ENCODE data around the gene DCANP1. TPM values are rescaled to one million over a fixed set of nuclear protein-coding genes. Genes with fewer than 3 reads are reported as not detected.
A peak's percentile ranks its signal among the peaks of the same experiment; 100 is the strongest.

Gene DCANP1
- total RNA-seq, 1 donor from 2014 or later, result not detected

DNA sequence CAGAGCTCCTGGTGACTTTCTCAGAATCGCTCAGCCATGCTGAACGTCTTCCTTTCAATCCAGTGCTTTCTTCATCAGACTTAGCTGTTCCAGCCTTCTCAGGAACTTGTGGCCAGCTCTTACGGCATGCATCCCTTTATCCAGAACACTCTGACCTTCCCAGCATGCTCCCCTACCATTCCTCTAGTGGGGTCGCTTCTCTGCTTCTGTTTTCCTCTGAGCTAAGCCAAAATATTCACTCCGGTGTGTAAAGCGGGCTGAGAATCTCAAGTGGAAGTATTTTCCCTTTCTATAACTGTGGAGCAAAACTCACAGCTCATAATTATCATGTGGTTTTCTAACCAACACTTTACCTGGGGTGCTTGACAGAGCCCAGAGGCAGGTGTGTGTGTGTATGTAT is 6.2 kb downstream of the DCANP1 start:
- intact Hi-C loops (cut with micrococcal nuclease), result no loop called here
- Mint-ChIP-seq H3K9me3 (no peaks in the 10 kb centered on the region), H3K36me3 (ENCODE audit: low read depth) (no peaks in the 10 kb centered on the region), H3K4me3 (ENCODE audit: low read depth) (no peak overlapping the region), H3K27me3 (ENCODE audit: low read depth) (peaks cover 11% of the 10 kb centered on the region), H3K27ac (no peak overlapping the region), H3K4me1 (ENCODE audit: low read depth) (no peaks in the 10 kb centered on the region)
- DNase-seq (ENCODE audit: low spot score), result no peak

DNA sequence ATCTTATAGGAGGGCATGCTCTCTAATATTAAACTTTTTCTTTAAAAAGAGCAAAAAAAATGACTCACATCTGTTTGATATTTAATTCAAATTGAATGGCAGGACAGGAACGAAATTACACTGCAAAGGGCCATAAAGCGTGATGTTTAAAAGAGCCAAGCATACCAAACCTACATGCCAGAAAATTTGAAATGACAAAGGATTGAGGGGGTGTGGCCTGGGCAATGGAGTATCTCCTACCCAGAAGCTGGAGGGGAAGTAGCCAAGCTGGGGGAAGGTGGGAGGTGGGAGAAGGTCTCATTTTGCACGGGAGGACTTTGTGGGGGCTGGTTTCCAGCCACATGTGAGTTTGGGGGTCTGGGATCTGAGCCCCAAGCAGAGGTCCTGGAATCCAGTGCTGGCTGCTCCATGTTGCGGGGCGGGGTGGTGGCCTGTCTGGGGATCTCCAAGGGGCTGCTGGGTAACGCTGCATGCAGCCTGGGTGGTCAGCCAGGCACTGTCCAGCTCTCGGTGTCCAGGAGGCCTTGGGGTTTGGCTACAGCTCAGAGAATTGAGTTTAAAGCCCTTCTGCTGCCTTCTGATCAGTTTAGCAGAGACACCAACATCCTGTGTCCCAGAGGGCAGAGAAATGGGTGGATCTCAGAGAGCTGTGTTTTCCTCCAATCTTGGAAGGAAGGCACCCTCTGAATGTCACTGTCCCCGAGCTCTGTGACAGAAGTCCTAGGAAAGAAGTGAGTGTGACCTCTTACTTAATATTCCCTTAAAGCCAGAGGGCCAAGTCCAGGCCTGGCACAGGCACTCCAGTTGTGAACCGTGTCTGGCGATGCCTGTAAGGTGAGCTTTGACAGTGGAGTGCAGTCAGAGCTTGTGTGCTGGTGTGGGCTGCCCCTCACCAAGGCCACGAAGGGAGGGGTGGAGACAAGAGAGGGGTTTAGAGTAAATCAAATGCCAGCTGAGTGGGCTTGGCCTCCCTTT is 7.6 kb downstream of the DCANP1 start:
- no peaks in the 10 kb centered on the region for H3K36me3 Mint-ChIP-seq (ENCODE audit: low read depth)
- no peak overlapping the region for H3K4me3 Mint-ChIP-seq (ENCODE audit: low read depth)

DNA sequence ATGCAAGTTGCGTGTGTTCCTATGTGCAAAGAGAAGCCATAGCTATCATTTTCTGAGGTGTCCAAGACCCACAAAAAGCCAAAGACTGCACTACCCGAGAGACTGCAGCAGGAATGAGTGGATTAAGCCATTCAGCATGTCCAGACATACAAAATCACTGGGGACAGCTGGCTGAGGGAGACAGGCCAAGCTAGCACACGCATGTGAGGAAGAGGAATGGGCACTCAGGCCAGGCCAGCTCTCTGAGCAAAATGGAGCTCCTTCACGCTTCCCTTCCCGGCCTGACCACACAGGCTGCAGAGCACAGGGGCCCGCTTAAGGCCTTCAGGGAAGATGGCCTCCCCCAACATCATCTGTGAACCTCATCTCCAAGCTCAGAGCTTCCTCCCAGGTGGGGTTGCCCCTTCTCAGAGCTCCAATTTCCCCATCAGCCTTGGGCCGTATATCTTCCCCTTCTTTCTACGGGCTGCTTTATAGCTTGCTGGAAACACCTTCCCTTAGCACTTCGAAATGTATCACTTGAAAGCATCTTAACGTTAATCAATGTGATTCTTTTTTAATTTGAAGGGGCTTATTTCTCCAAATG is 8.4 kb downstream of the DCANP1 start:
- Mint-ChIP-seq H3K27ac (no peak overlapping the region), H3K4me3 (ENCODE audit: low read depth) (no peak overlapping the region), H3K4me1 (ENCODE audit: low read depth) (no peaks in the 10 kb centered on the region), H3K9me3 (no peaks in the 10 kb centered on the region), H3K27me3 (ENCODE audit: low read depth) (peaks cover 16% of the 10 kb centered on the region), H3K36me3 (ENCODE audit: low read depth) (no peaks in the 10 kb centered on the region)
- DNase-seq (ENCODE audit: low spot score), result no peak
- intact Hi-C loops (cut with micrococcal nuclease), result no loop called here

More for the DNA sequence above, 7.6 kb downstream of the DCANP1 start:
- Mint-ChIP-seq H3K9me3 (no peaks in the 10 kb centered on the region), H3K4me1 (ENCODE audit: low read depth) (no peaks in the 10 kb centered on the region), H3K27ac (no peak overlapping the region), H3K27me3 (ENCODE audit: low read depth) (peaks cover 14% of the 10 kb centered on the region)
- DNase-seq (ENCODE audit: low spot score), result peak; percentile 5
- intact Hi-C loops (cut with micrococcal nuclease), result no loop called here

DNA sequence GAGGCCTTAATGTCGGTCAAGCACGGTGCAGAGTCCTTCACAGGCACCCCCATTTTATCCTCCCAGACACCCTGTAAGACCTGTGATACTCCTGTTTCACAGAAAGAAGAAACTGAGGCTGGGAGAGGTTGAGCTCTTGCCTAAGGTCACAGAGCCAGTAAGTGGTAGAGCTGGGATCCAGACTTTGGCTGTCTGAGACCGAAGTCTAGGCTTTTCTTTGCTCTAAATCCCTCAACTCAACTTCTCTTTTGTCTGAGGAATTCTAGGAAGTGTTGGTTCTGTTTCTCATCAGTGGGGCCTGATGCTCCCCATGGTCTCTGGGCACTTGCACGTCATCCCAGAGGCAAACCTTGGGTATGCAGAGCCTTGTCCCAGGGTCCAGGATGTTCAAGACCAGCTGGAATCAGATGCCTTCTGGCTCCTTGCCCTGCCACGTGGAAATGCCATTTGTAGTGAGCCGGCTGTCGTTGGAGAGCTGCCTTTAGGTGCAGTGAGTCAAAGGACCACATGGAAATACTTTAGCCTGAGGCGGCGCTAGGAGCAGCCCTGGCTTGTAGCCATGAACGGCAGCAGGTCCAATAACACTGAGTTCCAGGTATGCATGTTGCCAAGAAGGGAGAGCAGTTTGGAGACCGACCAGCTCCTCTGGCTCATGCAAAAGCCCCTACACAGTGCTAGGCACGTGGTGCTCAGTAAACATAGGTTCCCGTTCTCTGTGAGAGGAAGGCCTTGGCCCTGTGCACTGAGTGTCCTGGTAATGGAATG is 9.2 kb downstream of the DCANP1 start:
- intact Hi-C loops (cut with micrococcal nuclease), result no loop called here
- Mint-ChIP-seq H3K27ac (no peak overlapping the region), H3K27me3 (ENCODE audit: low read depth) (peaks cover 18% of the 10 kb centered on the region), H3K9me3 (no peaks in the 10 kb centered on the region), H3K4me1 (ENCODE audit: low read depth) (no peaks in the 10 kb centered on the region), H3K36me3 (ENCODE audit: low read depth) (no peaks in the 10 kb centered on the region), H3K4me3 (ENCODE audit: low read depth) (no peak overlapping the region)
- DNase-seq (ENCODE audit: low spot score), result no peak

DNA sequence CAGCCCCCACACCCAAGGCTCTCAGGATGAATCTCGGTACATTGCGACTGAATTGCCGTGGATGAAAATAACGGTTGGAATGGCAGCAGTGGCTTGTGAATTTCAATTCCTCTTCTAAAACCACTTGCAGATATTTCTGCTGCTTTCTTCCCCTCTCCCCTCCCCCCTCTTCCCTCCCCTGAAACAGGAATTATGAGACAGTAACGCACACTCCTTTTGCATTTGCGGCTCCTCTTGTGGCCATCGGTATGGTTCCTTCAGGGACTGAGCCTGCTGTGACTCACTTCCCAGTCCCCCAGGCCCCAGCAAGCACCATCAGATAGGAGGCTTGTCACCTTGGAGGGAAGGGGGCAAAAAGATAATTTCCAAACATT is 9.7 kb downstream of the DCANP1 start:
- DNase-seq (ENCODE audit: low spot score), result no peak
- intact Hi-C loops (cut with micrococcal nuclease), result no loop called here
- Mint-ChIP-seq H3K27me3 (ENCODE audit: low read depth) (peaks cover 18% of the 10 kb centered on the region), H3K4me3 (ENCODE audit: low read depth) (no peak overlapping the region), H3K27ac (no peak overlapping the region), H3K9me3 (no peaks in the 10 kb centered on the region), H3K36me3 (ENCODE audit: low read depth) (no peaks in the 10 kb centered on the region), H3K4me1 (ENCODE audit: low read depth) (no peaks in the 10 kb centered on the region)

GRCh38 chr5:135436951-135437418 is 10.2 kb downstream of the DCANP1 start:
- Mint-ChIP-seq H3K4me1 (ENCODE audit: low read depth) (no peaks in the 10 kb centered on the region), H3K27me3 (ENCODE audit: low read depth) (peaks cover 18% of the 10 kb centered on the region), H3K27ac (no peak overlapping the region), H3K9me3 (no peaks in the 10 kb centered on the region), H3K4me3 (ENCODE audit: low read depth) (no peak overlapping the region), H3K36me3 (ENCODE audit: low read depth) (no peaks in the 10 kb centered on the region)
- intact Hi-C loops (cut with micrococcal nuclease), result no loop called here
- DNase-seq (ENCODE audit: low spot score), result no peak

DNA sequence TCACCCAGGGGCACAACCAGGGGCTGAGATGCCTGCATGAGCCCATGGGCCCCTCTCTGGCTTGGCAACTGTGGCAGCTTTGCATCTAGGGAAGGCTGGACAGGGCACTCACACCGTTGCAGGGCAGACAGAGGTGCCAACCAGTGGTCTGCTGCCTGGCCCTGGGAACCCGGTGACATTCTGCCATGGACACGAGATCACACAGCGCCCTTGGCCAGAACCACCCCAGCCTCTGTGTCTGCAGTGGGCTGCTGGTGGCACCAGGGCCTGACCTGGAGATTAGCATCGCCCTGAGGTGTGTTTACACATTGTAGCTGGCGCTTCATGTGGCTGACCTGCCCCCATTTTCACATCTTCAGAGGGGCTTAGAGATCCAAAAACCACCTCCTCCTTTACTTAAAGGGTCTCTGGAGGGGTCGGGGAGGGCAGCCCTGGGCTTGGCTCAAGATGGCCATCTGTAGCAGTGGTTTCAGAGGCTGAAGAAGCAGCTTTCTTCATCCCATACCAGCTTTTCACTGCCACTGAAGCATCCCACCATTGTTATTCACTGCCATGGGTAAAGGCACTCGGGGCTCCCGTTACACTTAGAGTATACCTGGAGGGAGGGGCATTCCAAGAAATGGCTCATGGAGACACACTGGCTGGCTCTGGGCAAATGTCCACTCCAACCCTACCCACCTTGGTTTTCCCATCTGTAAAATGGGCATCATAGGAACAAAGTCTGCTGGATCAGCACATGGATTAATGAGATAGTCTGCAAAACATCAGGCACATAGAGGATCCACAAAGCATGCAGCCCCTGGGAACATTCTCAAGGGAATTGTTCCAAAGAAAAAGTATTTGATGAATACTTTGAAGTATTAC is 11.4 kb downstream of the DCANP1 start:
- intact Hi-C loops (cut with micrococcal nuclease), result no loop called here
- no peak overlapping the region for H3K27ac Mint-ChIP-seq
- peaks cover 18% of the 10 kb centered on the region for H3K27me3 Mint-ChIP-seq (ENCODE audit: low read depth)
- H3K4me1 Mint-ChIP-seq (ENCODE audit: low read depth), result no peaks in the 10 kb centered on the region
- no peaks in the 10 kb centered on the region for H3K9me3 Mint-ChIP-seq
- DNase-seq (ENCODE audit: low spot score), result no peak
- no peak overlapping the region for H3K4me3 Mint-ChIP-seq (ENCODE audit: low read depth)
- no peaks in the 10 kb centered on the region for H3K36me3 Mint-ChIP-seq (ENCODE audit: low read depth)

DNA sequence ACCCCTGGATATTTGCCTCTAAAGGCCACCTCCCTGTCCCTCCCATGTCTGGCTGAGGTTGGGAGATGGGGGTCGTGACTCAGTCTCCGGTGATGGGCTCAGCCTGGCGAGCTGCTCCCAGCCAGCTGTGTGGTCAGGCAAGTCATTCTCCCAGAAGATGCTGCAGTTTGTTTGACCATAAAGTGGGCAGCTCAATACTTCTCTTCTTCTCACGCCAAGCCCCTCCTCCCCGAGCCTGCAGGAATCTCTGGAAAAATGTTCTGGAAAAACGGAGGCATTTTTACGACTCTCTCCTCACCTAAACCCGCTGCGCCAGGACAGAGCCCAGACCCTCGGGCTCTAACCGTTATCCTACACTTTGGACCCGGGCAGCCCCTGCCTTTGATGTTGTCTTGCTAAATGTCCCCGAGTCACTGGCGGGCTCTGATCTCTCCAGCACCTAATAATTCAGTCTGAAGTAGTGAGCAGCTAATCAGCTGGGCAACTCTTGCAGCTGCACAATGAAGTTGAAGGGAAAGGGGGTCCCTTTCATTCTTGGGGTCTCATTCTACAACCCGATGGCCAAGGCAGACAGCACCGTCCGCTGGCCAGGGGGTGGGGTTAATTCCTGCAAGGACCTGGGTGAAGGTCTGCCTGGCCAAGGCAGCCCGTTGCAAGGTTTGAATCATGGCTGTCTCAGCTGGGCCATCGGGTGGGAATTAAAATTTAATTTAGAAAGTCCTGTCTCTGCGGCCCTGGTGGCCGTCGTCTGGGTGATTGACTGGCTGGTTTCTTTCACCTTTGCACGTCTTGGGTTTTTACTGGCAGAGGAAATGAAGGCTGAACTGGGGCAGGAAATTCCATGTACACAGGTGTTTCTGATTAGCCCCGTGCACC is 12.3 kb downstream of the DCANP1 start:
- no peak for DNase-seq (ENCODE audit: low spot score)
- Mint-ChIP-seq H3K36me3 (ENCODE audit: low read depth) (no peaks in the 10 kb centered on the region), H3K27ac (no peak overlapping the region), H3K4me3 (ENCODE audit: low read depth) (no peak overlapping the region), H3K9me3 (no peaks in the 10 kb centered on the region), H3K4me1 (ENCODE audit: low read depth) (no peaks in the 10 kb centered on the region), H3K27me3 (ENCODE audit: low read depth) (peaks cover 18% of the 10 kb centered on the region)
- intact Hi-C loops (cut with micrococcal nuclease), result no loop called here

- Mint-ChIP-seq H3K4me1 (ENCODE audit: low read depth) (no peaks in the 10 kb centered on the region), H3K9me3 (peaks cover 2% of the 10 kb centered on the region), H3K4me3 (ENCODE audit: low read depth) (no peak overlapping the region), H3K27ac (no peak overlapping the region), H3K27me3 (ENCODE audit: low read depth) (peaks cover 18% of the 10 kb centered on the region), H3K36me3 (ENCODE audit: low read depth) (no peaks in the 10 kb centered on the region)
- DNase-seq (ENCODE audit: low spot score), result peak; percentile 4
- intact Hi-C loops (cut with micrococcal nuclease), result no loop called here
Observed at GRCh38 chr5:135433681-135434426, 13.3 kb downstream of the DCANP1 start.

DNA sequence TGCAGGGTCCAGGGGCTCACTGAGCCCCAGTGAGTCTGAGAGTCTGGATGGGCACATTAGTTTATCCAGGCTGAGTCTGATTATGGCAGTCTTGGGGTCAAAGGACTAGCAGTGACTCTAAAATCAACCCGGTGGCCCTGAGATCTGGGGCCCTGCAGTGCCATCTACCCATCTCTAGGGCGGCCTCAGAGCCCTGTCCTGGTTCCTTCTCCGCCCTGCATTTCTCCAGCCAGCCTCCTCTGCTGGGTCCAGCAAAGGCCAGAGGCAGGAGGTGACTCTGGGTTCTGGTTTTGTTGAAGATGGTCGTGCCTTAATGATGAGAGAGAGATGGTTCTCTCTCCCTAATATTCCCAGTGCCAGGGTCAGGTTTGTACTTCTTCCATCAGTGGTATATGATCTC is 15.0 kb downstream of the DCANP1 start:
- no peak overlapping the region for H3K27ac Mint-ChIP-seq
- peaks cover 21% of the 10 kb centered on the region for H3K27me3 Mint-ChIP-seq (ENCODE audit: low read depth)
- H3K9me3 Mint-ChIP-seq, result peaks cover 9% of the 10 kb centered on the region
- H3K36me3 Mint-ChIP-seq (ENCODE audit: low read depth), result no peaks in the 10 kb centered on the region
- no peak overlapping the region for H3K4me3 Mint-ChIP-seq (ENCODE audit: low read depth)
- intact Hi-C loops (cut with micrococcal nuclease), result no loop called here
- DNase-seq (ENCODE audit: low spot score), result no peak
- H3K4me1 Mint-ChIP-seq (ENCODE audit: low read depth), result no peaks in the 10 kb centered on the region

DNA sequence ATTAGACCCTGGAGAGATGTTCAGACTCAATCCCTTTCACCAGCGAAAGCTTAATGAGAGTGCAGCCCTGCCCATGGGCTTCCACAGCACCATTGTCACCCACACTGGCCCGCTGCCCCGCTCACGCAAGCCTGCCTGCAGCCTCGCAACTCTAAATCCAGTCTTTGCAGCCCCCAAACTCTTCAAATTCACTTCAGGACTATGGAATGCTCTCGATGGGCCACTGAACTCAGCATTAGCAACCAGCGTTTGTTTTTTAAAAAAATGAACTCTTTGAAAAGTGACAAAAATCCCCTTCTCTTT is 17.1 kb downstream of the DCANP1 start:
- Mint-ChIP-seq H3K27ac (no peak overlapping the region), H3K27me3 (ENCODE audit: low read depth) (peaks cover 14% of the 10 kb centered on the region), H3K9me3 (peaks cover 9% of the 10 kb centered on the region), H3K4me1 (ENCODE audit: low read depth) (peaks cover 7% of the 10 kb centered on the region), H3K36me3 (ENCODE audit: low read depth) (no peaks in the 10 kb centered on the region), H3K4me3 (ENCODE audit: low read depth) (no peak overlapping the region)
- DNase-seq (ENCODE audit: low spot score), result no peak
- intact Hi-C loops (cut with micrococcal nuclease), result no loop called here

All from activated T-helper 2 cell treated with anti-CD3 and anti-CD28 coated beads, Interferon-gamma antibody, Interleukin-2, Interleukin-4, amounts not matched to agents 10 μg/mL and 5 μg/mL and 100 μg/mL, durations not matched to agents 14 hours and 24 hours and 36 hours (primary cell).